ENCODE results near the gene RBM20. TPM values are rescaled to one million over a fixed set of nuclear protein-coding genes. Genes with fewer than 3 reads are reported as not detected.

The RBM20 gene
- total and polyA plus RNA-seq, 10 of the 15 experiments (the other 5 are each of a cell fraction or from before 2014, with no cell fraction given) = 0.04 to 0.26 (median 0.15) TPM

DNA sequence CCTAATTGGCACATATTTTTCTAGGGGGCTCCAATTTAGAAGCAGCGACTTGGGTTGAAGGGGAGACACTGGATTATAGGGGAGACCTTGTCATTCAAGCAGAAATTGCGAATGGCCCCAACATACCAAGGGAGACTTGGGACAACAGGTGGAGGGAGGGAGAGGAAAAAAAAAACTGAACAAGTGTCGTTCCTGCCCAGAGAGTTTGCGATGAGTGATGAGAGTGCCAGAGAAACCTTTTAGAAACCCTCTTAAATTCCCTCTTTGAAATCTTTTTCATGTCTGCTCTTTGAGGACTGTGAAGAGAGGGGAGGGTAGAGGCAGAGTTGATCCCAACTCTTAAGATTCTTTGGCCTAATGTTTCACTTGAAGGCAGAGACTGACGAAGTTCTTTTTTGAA, 24.3 kb downstream of the RBM20 start:
- Histone ChIP-seq H3K79me2 (ENCODE audit: control insufficient read depth, insufficient read depth, low read length) (no peaks in the 10 kb centered on the region), H3K27ac (ENCODE audit: control insufficient read depth, insufficient read depth) (no peak overlapping the region), H3K9ac (ENCODE audit: control insufficient read depth, insufficient read depth, low read length) (no peak overlapping the region), H3K4me3 (no peak overlapping the region), H3K36me3 (ENCODE audit: control insufficient read depth in 2 of 2, insufficient read depth in 2 of 2, low read length in 1 of 2) (no peaks in the 10 kb centered on the region), H3K4me2 (ENCODE audit: control insufficient read depth, insufficient read depth) (no peak overlapping the region), H3K9me3 (replicated peaks; ENCODE audit: control insufficient read depth, insufficient read depth, low read length) (no peaks in the 10 kb centered on the region), H2AFZ (ENCODE audit: control insufficient read depth, low read depth, low read length) (no peak overlapping the region), H3K27me3 (replicated peaks in 1 of 2; ENCODE audit: control insufficient read depth in 2 of 2, insufficient read depth in 2 of 2, low read length in 1 of 2) (no peaks in the 10 kb centered on the region), H4K20me1 (ENCODE audit: control insufficient read depth, insufficient read depth) (no peaks in the 10 kb centered on the region), H3K4me1 (ENCODE audit: control insufficient read depth, insufficient read depth, low read length) (no peaks in the 10 kb centered on the region)
- ChIA-PET SMC1A (ENCODE audit: uncharacterized antibody, unreplicated experiment) (no interaction called here), CTCF (no interaction called here), POLR2A (no interaction called here), RAD21 (ENCODE audit: unreplicated experiment) (no interaction called here)
- intact Hi-C loops (cut with micrococcal nuclease; ENCODE audit: unreplicated experiment) = no loop called here
- 45% methylated on average over 5 of the region's 5 CpGs for WGBS (ENCODE audit: insufficient coverage, insufficient replicate concordance, low lambda C conversion rate, missing lambda C conversion rate)
- FAIRE-seq (no peak), ATAC-seq (no peak), DNase-seq (ENCODE audit: low read depth, low spot score) (no peak)
- BruUV-seq (replicated peaks) = no TSS peak
- TF ChIP-seq RFX5 (IDR thresholded peaks at IDR 0.05; ENCODE audit: low read depth, low read length) (no peak), FOXM1 (IDR thresholded peaks at IDR 0.05; ENCODE audit: low read depth, low read length) (no peak), POU2F2 (IDR thresholded peaks at IDR 0.05; ENCODE audit: borderline replicate concordance, low read depth, low read length) (no peak), MEF2B (IDR thresholded peaks at IDR 0.05; ENCODE audit: partially characterized antibody, poor library complexity, severe bottlenecking) (no peak), ZNF622 (IDR thresholded peaks at IDR 0.05) (no peak), TBL1XR1 (IDR thresholded peaks at IDR 0.05; ENCODE audit: low read depth, low read length) (no peak)
- in situ Hi-C loops (cut with MboI) = no loop called here

DNA sequence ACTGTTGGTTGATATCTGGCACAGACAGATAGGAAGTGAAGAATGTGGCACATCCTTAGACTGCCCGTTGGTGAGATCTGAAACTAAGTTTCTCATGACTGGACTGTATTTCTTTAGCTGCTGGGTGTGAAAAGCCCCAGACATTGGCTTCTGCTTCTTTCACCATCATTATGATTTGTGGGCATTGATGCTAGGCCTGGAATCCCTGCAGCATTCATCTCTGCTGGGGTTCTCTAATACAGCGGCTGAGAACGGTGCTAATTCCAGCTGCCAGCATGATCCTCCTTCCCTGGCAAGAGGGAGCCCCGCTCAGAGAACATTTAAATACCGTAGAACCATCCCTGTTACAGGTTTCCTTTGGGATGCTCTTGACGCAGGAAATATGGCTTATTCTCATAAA, 26.2 kb downstream of the RBM20 start:
- Histone ChIP-seq H3K4me2 (ENCODE audit: control insufficient read depth, insufficient read depth) (no peak overlapping the region), H3K4me3 (no peak overlapping the region), H3K79me2 (ENCODE audit: control insufficient read depth, insufficient read depth, low read length) (no peaks in the 10 kb centered on the region), H2AFZ (ENCODE audit: control insufficient read depth, low read depth, low read length) (no peak overlapping the region), H3K27me3 (replicated peaks in 1 of 2; ENCODE audit: control insufficient read depth in 2 of 2, insufficient read depth in 2 of 2, low read length in 1 of 2) (no peaks in the 10 kb centered on the region), H3K36me3 (ENCODE audit: control insufficient read depth in 2 of 2, insufficient read depth in 2 of 2, low read length in 1 of 2) (no peaks in the 10 kb centered on the region), H3K27ac (ENCODE audit: control insufficient read depth, insufficient read depth) (no peak overlapping the region), H4K20me1 (ENCODE audit: control insufficient read depth, insufficient read depth) (no peaks in the 10 kb centered on the region), H3K9ac (ENCODE audit: control insufficient read depth, insufficient read depth, low read length) (no peak overlapping the region), H3K4me1 (ENCODE audit: control insufficient read depth, insufficient read depth, low read length) (no peaks in the 10 kb centered on the region), H3K9me3 (replicated peaks; ENCODE audit: control insufficient read depth, insufficient read depth, low read length) (no peaks in the 10 kb centered on the region)
- intact Hi-C loops (cut with micrococcal nuclease; ENCODE audit: unreplicated experiment) = loop anchor here (5.0 kb wide), 1 partner anchor 363 kb away; no protein-coding TSS in a partner anchor
- ATAC-seq (no peak), FAIRE-seq (no peak), DNase-seq (ENCODE audit: low read depth, low spot score) (peak; percentile 27)
- ChIA-PET POLR2A (no interaction called here), CTCF (interaction anchor here (1.1 to 6.6 kb wide), 4 partner anchors 10 to 62 kb away, joined by 3 to 141 read pairs (median 23); no protein-coding TSS in a partner anchor), RAD21 (ENCODE audit: unreplicated experiment) (no interaction called here), SMC1A (ENCODE audit: uncharacterized antibody, unreplicated experiment) (interaction anchor here (1.3 kb wide), 1 partner anchor 29 kb away, joined by 3 read pairs; no protein-coding TSS in a partner anchor)
- BruUV-seq (replicated peaks) = no TSS peak
- WGBS (ENCODE audit: insufficient coverage, insufficient replicate concordance, low lambda C conversion rate, missing lambda C conversion rate) = 78% methylated on average over 6 of the region's 6 CpGs
- in situ Hi-C loops (cut with MboI) = loop anchor here (10.0 kb wide), 1 partner anchor 366 kb away; the partner anchor contains the start of gene SMNDC1
- TF ChIP-seq, protein P1, sequence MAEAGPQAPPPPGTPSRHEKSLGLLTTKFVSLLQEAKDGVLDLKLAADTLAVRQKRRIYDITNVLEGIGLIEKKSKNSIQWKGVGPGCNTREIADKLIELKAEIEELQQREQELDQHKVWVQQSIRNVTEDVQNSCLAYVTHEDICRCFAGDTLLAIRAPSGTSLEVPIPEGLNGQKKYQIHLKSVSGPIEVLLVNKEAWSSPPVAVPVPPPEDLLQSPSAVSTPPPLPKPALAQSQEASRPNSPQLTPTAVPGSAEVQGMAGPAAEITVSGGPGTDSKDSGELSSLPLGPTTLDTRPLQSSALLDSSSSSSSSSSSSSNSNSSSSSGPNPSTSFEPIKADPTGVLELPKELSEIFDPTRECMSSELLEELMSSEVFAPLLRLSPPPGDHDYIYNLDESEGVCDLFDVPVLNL (IDR thresholded peaks at IDR 0.05; ENCODE audit: low read depth, low read length) = no peak
- TF ChIP-seq JUNB (IDR thresholded peaks at IDR 0.05) (no peak), POU2F2 (IDR thresholded peaks at IDR 0.05; ENCODE audit: borderline replicate concordance, low read depth, low read length) (no peak), STAT3 (IDR thresholded peaks at IDR 0.05; ENCODE audit: low read depth, low read length) (no peak), BMI1 (IDR thresholded peaks at IDR 0.05; ENCODE audit: borderline replicate concordance) (no peak), MYC (IDR thresholded peaks at IDR 0.05; ENCODE audit: insufficient read depth, insufficient read length, insufficient replicate concordance, low read length, severe bottlenecking) (no peak), KDM1A (IDR thresholded peaks at IDR 0.05; ENCODE audit: borderline replicate concordance) (no peak)
- TF ChIP-seq, protein P2, sequence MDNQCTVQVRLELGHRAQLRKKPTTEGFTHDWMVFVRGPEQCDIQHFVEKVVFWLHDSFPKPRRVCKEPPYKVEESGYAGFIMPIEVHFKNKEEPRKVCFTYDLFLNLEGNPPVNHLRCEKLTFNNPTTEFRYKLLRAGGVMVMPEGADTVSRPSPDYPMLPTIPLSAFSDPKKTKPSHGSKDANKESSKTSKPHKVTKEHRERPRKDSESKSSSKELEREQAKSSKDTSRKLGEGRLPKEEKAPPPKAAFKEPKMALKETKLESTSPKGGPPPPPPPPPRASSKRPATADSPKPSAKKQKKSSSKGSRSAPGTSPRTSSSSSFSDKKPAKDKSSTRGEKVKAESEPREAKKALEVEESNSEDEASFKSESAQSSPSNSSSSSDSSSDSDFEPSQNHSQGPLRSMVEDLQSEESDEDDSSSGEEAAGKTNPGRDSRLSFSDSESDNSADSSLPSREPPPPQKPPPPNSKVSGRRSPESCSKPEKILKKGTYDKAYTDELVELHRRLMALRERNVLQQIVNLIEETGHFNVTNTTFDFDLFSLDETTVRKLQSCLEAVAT (IDR thresholded peaks at IDR 0.05) = no peak
- TF ChIP-seq, protein P3, sequence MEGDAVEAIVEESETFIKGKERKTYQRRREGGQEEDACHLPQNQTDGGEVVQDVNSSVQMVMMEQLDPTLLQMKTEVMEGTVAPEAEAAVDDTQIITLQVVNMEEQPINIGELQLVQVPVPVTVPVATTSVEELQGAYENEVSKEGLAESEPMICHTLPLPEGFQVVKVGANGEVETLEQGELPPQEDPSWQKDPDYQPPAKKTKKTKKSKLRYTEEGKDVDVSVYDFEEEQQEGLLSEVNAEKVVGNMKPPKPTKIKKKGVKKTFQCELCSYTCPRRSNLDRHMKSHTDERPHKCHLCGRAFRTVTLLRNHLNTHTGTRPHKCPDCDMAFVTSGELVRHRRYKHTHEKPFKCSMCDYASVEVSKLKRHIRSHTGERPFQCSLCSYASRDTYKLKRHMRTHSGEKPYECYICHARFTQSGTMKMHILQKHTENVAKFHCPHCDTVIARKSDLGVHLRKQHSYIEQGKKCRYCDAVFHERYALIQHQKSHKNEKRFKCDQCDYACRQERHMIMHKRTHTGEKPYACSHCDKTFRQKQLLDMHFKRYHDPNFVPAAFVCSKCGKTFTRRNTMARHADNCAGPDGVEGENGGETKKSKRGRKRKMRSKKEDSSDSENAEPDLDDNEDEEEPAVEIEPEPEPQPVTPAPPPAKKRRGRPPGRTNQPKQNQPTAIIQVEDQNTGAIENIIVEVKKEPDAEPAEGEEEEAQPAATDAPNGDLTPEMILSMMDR (IDR thresholded peaks at IDR 0.05 in 2 of 3, conservative IDR thresholded peaks at IDR 0.05 in 1 of 3; ENCODE audit: control insufficient read depth in 2 of 3, extremely low read depth in 1 of 3, insufficient read depth in 1 of 3, low read depth in 3 of 3, low read length in 3 of 3) = no peak

Data from GM12878 (cell line).